Activated T-helper 2 cell treated with anti-CD3 and anti-CD28 coated beads, Interferon-gamma antibody, Interleukin-2, Interleukin-4, amounts not matched to agents 10 μg/mL and 5 μg/mL and 100 μg/mL, durations not matched to agents 14 hours and 24 hours and 36 hours (primary cell): ENCODE data around the gene DEPDC5. TPM values are rescaled to one million over a fixed set of nuclear protein-coding genes. Genes with fewer than 3 reads are reported as not detected.

Source experiments
- DNase-seq: peaks from one replicate; pipeline ENCODE4 v3.0.0; 2021; ENCODE audit warnings: low spot score
- H3K27ac Mint-ChIP-seq: one replicate; pipeline ENCODE4 v1.8.0; 2021; ENCODE audit warnings: mixed read lengths
- H3K27me3 Mint-ChIP-seq: one replicate; pipeline ENCODE4 v1.8.0; 2021; ENCODE audit warnings: low read depth, mixed read lengths
- H3K36me3 Mint-ChIP-seq: one replicate; pipeline ENCODE4 v1.8.0; 2021; ENCODE audit warnings: low read depth, mixed read lengths
- H3K4me1 Mint-ChIP-seq: one replicate; pipeline ENCODE4 v1.8.0; 2021; ENCODE audit warnings: low read depth, mixed read lengths
- H3K4me3 Mint-ChIP-seq: one replicate; pipeline ENCODE4 v1.8.0; 2021; ENCODE audit warnings: low read depth, mild to moderate bottlenecking, moderate library complexity, mixed read lengths
- H3K9me3 Mint-ChIP-seq: one replicate; pipeline ENCODE4 v1.8.0; 2021; ENCODE audit warnings: mixed read lengths
- intact Hi-C: fragments of 100-400 bp; cut with micrococcal nuclease; formaldehyde crosslinking; loops from one replicate; pipeline ENCODE4 v1.15.1; 2023
- total RNA-seq: library from RNA; stranded (reverse); gene quantifications from 2 replicates; pipeline ENCODE4 v1.2.3, GENCODE V29; 2022

Gene DEPDC5
- total RNA-seq, 1 donor from 2014 or later: 33.2 TPM

DNA sequence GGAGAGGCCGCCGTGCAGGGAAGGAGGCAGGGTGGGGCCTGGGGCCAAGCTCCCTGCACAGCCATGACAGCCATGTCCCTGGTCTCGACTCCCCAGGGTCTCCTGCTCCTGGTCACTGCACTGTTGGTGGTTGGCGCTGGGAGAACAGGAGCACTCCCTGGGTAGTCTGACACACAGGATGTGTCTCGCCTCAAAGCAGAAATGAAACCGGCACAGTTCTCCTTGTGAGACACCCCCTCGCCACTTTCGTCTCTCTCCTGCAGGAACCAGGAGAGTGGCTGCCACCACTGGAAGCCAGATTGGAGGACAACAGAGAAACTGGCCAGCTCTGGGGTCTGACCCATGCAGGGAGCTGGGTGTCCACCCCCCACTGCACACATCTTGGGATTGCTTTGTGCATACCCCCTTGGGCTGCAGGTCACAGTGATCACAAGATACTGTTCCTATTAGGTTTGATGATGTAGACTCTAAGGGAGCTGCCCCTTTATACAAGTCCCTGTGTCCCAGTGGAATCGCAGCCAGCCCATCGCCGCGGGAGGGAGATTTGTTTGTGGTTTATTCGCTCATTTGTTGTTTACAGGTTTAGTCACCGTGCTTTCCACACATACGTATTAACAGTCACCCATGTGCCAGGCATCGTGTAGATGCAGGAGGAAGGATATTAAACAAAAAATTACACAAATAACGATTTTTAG is 163.6 kb downstream of the DEPDC5 start:
- Mint-ChIP-seq H3K27me3 (no peaks in the 10 kb centered on the region), H3K4me1 (peaks cover 8% of the 10 kb centered on the region), H3K4me3 (no peak overlapping the region), H3K9me3 (no peaks in the 10 kb centered on the region), H3K27ac (no peak overlapping the region), H3K36me3 (no peaks in the 10 kb centered on the region)
- intact Hi-C loops: no loop called here
- DNase-seq: no peak

DNA sequence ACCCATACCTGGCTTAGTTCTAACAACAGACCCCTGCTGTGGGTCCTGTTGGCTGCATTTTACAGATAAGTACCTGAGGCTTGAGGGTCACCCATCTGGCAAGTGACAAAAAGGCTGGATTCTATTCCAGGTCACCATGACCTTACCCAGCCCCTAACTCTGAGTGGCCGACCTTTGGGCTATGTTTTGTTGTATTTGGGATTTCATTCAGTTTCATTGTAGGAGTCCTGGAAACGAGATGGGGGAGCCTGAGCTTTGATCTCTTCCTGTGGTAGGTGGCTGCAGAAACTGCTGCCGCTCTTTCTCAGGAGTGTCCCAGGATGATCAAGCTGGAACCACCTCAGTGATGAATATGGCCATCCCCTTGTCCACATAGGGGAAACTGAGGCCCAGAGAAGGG is 165.9 kb downstream of the DEPDC5 start:
- H3K27me3 Mint-ChIP-seq: peaks cover 2% of the 10 kb centered on the region
- H3K36me3 Mint-ChIP-seq: no peaks in the 10 kb centered on the region
- no peaks in the 10 kb centered on the region for H3K9me3 Mint-ChIP-seq
- no peak overlapping the region for H3K4me3 Mint-ChIP-seq
- no peak for DNase-seq
- no peak overlapping the region for H3K27ac Mint-ChIP-seq
- peaks cover 18% of the 10 kb centered on the region for H3K4me1 Mint-ChIP-seq
- intact Hi-C loops: no loop called here

GRCh38 chr22:31920306-31920705 is 166.5 kb downstream of the DEPDC5 start:
- Mint-ChIP-seq H3K27me3 (peaks cover 6% of the 10 kb centered on the region), H3K9me3 (no peaks in the 10 kb centered on the region), H3K36me3 (no peaks in the 10 kb centered on the region), H3K27ac (no peak overlapping the region), H3K4me1 (peaks cover 18% of the 10 kb centered on the region), H3K4me3 (no peak overlapping the region)
- DNase-seq: no peak
- intact Hi-C loops: no loop called here

DNA sequence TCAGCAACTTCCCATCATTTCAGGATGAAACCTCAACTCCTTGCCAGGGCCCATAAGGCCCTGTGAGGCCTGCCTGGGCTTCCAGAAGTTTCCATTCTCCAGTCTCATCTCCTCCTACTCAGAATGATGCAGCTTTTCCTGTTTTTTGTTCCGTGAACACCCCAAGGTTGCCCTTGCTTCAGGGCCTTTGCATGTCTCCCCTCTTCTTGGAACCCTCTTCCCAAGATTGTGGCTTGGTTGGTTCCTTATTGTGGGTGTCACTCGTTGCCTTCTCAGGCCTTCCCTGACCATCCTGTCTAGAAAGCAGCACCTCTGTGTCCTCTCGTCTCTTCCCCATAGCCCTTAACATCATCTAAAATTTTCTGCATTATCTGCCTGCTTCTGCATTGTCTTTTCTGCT is 167.3 kb downstream of the DEPDC5 start:
- Mint-ChIP-seq H3K27me3 (peaks cover 8% of the 10 kb centered on the region), H3K4me3 (no peak overlapping the region), H3K27ac (no peak overlapping the region), H3K36me3 (no peaks in the 10 kb centered on the region), H3K9me3 (no peaks in the 10 kb centered on the region), H3K4me1 (peaks cover 18% of the 10 kb centered on the region)
- intact Hi-C loops: no loop called here
- no peak for DNase-seq

DNA sequence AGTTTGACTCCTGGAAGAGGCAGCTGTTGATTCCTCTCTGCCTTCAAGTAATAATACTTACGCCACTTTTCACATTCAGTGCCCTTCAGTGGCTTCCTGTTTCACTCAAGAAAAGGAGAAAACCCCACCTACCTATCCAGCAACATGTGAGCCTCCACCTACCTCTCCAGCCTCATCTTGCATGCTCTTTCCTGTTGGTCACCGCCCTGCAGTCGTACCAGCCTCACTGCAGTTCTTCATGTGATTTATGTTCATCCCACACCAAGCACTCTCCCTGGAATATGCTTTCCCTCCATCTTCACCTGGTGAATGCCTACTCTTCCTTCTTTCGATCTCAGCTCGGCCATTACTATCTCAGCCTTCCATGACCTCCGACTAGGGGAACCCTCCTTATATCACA is 168.7 kb downstream of the DEPDC5 start:
- no peak for DNase-seq
- Mint-ChIP-seq H3K36me3 (no peaks in the 10 kb centered on the region), H3K4me1 (peaks cover 12% of the 10 kb centered on the region), H3K9me3 (no peaks in the 10 kb centered on the region), H3K4me3 (no peak overlapping the region), H3K27ac (no peak overlapping the region), H3K27me3 (peaks cover 11% of the 10 kb centered on the region)
- intact Hi-C loops: no loop called here

DNA sequence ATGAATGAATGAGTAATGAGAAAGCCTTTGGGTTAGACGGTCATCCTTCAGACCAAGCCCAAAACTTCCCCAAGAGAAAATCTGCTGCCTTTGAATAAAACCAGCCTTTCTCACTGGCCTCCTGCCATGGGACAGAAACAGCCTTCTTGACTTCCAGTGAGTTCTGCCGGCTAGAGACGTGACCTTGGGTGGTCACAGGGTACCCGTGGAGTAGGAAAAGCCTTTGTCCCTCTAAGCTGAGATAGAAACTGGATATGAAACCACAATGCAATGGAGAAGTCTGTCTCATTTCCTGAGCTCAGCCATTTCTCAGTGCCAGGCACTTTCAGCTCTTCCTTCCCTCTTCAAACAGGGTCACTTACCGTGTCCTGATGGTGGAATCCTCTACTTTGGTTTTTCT is 169.3 kb downstream of the DEPDC5 start:
- Mint-ChIP-seq H3K36me3 (no peaks in the 10 kb centered on the region), H3K4me1 (peaks cover 10% of the 10 kb centered on the region), H3K4me3 (no peak overlapping the region), H3K9me3 (no peaks in the 10 kb centered on the region), H3K27me3 (peaks cover 11% of the 10 kb centered on the region), H3K27ac (no peak overlapping the region)
- intact Hi-C loops: no loop called here
- no peak for DNase-seq

GRCh38 chr22:31923747-31924146 is 169.9 kb downstream of the DEPDC5 start:
- Mint-ChIP-seq H3K4me1 (peaks cover 10% of the 10 kb centered on the region), H3K4me3 (no peak overlapping the region), H3K36me3 (no peaks in the 10 kb centered on the region), H3K27me3 (peaks cover 11% of the 10 kb centered on the region), H3K27ac (no peak overlapping the region), H3K9me3 (no peaks in the 10 kb centered on the region)
- intact Hi-C loops: no loop called here
- DNase-seq: no peak

DNA sequence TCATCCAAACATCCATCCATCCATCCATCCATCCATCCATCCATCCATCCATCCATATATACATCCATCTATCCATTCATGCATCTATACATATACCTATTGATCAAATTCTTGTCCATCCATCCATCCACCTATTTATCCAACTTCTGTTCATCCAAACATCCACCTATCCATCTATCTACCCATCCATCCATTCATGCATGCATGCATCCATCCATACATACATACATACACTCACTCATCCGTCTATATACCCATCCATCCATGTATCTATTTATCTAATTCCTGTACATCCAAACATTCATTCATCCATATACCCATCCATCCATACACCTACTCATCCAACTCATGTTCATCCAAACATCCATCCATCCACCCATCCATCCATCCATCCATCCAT is 171.2 kb downstream of the DEPDC5 start:
- no peak for DNase-seq
- Mint-ChIP-seq H3K4me1 (peaks cover 10% of the 10 kb centered on the region), H3K27me3 (peaks cover 15% of the 10 kb centered on the region), H3K36me3 (no peaks in the 10 kb centered on the region), H3K27ac (no peak overlapping the region), H3K4me3 (no peak overlapping the region), H3K9me3 (no peaks in the 10 kb centered on the region)
- intact Hi-C loops: no loop called here

- DNase-seq: no peak
- Mint-ChIP-seq H3K9me3 (no peaks in the 10 kb centered on the region), H3K4me3 (no peak overlapping the region), H3K27ac (no peak overlapping the region), H3K36me3 (no peaks in the 10 kb centered on the region), H3K27me3 (peaks cover 15% of the 10 kb centered on the region), H3K4me1 (peaks cover 10% of the 10 kb centered on the region)
- intact Hi-C loops: no loop called here
Observed at GRCh38 chr22:31926024-31926423, 172.2 kb downstream of the DEPDC5 start.

GRCh38 chr22:31926969-31927368 is 173.2 kb downstream of the DEPDC5 start:
- intact Hi-C loops: no loop called here
- Mint-ChIP-seq H3K27ac (no peak overlapping the region), H3K9me3 (no peaks in the 10 kb centered on the region), H3K36me3 (no peaks in the 10 kb centered on the region), H3K27me3 (peaks cover 19% of the 10 kb centered on the region), H3K4me1 (peaks cover 10% of the 10 kb centered on the region), H3K4me3 (no peak overlapping the region)
- no peak for DNase-seq

DNA sequence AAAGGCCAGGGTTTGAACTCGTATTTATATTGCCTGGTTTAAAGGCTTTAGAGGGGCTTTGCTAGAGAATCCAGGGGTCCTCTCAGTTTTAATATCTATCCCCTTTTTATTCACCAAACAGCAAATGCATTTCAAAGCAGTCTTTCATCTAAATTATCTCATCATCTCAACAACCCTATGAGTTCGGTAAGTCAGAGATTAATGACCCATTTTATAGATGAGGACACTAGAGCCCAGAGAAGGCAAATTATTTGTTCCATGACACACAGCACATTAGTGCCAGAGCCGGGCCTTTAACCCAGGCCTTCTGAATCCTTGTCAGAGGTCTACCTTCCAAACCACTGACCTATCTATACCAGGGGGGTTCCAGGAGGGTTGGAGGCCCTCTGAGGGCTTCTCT is 173.7 kb downstream of the DEPDC5 start:
- Mint-ChIP-seq H3K9me3 (no peaks in the 10 kb centered on the region), H3K36me3 (no peaks in the 10 kb centered on the region), H3K27me3 (peaks cover 19% of the 10 kb centered on the region), H3K27ac (no peak overlapping the region), H3K4me3 (no peak overlapping the region), H3K4me1 (peaks cover 8% of the 10 kb centered on the region)
- DNase-seq: no peak
- intact Hi-C loops: no loop called here

DNA sequence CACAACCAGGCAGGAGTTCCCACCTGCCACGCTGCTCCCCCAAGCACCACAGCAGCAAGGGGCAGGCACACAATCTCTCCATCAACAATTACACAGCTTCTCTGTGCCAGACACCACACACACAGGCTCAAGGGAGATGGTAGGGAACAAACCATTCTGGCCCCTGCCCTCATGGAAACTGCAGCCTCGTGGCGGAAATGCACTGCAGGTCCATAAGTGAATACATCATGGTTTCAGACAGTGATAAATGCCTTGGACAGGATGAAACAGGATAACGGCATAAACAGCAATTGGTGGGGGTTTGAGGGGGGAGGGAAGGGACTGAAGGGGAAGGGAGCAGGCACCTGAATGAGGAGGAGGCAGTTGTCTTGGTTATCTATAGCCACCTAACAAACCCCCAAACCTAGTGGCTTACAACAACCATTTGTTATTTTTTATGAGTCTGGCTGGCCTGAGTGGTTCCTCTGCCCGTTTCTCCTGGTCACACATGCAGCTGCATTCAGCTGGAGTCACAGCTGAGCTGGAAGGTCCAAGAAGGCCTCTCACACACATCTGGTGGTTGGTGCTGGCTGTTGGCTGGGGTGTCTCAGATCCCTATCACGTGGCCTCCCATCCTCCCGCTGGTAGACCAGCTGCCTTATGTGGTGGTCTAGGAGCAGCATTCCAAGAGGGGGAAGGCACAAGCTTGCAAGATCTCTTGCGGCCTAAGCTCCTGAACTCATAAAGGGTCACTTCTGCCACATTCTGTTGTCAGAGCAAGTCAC is 175.5 kb downstream of the DEPDC5 start:
- H3K4me3 Mint-ChIP-seq: no peak overlapping the region

GRCh38 chr22:31932863-31933262 is 179.0 kb downstream of the DEPDC5 start:
- H3K4me1 Mint-ChIP-seq: no peaks in the 10 kb centered on the region
- no peaks in the 10 kb centered on the region for H3K9me3 Mint-ChIP-seq
- no peak overlapping the region for H3K27ac Mint-ChIP-seq
- H3K27me3 Mint-ChIP-seq: peaks cover 21% of the 10 kb centered on the region
- no peak overlapping the region for H3K4me3 Mint-ChIP-seq
- no peaks in the 10 kb centered on the region for H3K36me3 Mint-ChIP-seq
- intact Hi-C loops: no loop called here
- no peak for DNase-seq

More for the DNA sequence above, 175.5 kb downstream of the DEPDC5 start:
- no peak for DNase-seq
- no peaks in the 10 kb centered on the region for H3K9me3 Mint-ChIP-seq
- intact Hi-C loops: no loop called here
- peaks cover 23% of the 10 kb centered on the region for H3K27me3 Mint-ChIP-seq
- no peaks in the 10 kb centered on the region for H3K4me1 Mint-ChIP-seq
- H3K27ac Mint-ChIP-seq: no peak overlapping the region
- H3K36me3 Mint-ChIP-seq: no peaks in the 10 kb centered on the region
